ENCODE measurements around the gene OLFML2A.
"Not testable (repeated sequence)": the region's sequence is repeated elsewhere in the genome, so short reads cannot be mapped to it uniquely, and the experiment has no call there.

The OLFML2A gene

DNA sequence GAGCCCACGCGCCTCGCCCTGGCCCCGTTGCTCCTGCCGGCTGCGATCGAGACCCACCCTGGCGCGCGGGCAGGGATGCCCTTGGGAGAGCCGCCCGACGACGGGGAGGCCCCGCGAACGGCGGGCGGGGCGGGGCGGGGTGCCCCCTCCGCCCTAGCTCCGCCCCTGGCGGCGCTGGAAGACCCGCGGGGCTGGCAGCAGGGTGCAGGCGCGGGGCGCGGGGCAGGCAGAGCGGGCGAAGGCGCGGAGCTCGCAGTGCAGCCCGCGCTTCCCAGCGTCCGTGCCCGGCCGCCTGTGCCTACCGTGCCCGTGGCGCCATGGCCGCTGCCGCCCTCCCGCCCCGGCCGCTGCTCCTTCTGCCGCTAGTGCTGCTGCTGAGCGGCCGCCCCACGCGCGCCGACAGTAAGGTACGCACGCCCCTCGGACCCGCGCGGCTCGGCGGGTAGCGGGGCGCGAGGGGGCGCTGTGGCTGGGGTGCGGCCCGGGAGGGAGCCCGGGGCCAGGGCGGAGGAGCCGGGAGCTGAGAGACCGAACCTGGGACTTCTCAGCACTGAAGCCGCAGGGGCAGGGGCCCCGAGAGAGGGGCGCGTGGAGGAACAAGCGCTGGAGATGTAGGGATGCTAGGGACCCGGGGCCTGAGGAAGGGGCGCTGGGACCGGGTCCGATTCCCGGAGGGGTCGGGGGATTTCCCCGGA, at the start of gene OLFML2A:
Gene OLFML2A, plus strand, starts transcription at position 180 of the 695 bp plus-strand sequence. Its CDS starts 138 bp downstream, at position 318.
- DNase-seq (ENCODE audit: low spot score): no peak

DNA sequence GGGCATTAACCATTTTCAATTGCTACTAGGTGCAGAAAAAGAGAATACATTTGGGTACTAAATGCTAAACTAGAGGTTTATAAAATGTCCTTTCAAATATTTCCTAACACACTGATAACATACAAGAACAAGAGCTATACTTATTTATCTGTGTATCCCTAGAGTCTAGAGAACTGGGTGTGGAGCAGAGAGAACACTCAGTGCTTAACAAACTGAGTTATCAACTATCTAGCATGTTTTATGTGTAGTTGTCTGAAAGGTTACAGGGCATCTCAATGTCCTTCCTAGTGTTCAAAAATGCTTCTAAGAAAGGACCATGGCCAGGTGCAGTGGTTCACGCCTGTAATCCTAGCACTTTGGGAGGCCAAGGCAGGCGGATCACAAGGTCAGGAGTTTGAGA, 46.2 kb upstream of the OLFML2A start:
- no peak for DNase-seq (ENCODE audit: low spot score)

DNA sequence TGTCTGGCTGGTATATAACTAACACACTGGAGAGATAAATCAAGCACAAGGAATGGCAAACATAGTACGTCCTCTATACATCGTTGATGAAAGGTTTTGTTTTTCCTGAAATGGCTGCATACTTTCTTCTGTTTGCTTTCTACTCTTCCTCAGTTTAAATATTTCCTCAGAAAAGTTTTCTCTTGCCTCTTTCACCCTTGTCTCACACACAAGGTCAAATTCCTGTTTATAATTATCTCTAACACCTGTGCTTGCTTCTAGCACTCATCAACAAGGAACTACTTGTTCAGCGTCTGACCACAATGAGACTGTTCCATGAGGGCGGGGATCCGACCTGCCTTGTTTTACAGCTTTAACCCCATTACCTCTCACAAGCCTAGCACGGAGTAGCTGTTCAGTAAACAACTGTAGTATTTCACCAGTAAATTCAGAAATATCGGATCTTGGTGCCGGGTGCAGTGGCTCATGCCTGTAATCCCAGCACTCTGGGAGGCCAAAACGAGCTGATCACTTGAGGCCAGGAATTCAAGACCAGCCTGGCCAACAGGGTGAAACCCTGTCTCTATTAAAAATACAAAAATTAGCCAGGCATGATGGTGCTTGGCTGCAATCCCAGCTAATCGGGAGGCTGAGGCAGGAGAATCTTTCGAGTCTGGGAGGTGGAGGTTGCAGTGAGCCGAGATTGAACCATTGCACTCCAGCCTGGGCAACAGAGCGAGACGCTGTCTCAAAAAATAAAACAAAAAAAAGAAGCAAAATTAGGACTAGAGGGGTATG, 42.8 kb upstream of the OLFML2A start:
- no peak for DNase-seq (ENCODE audit: low spot score)

DNA sequence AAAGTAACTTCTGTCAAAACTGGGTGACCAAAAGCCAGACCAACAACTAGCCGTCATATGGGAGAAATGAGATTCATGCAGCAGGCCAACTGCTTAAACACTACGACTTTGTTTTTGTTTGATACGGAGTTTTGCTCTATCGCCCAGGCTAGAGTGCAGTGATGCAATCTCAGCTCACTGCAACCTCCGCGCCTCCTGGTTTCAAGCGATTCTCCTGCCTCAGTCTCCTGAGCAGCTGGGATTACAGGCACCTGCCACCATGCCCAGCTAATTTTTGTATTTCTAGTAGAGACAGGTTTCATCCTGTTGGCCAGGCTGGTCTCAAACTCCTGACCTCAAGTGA, 42.2 kb upstream of the OLFML2A start:
- DNase-seq (ENCODE audit: low spot score): not testable (repeated sequence)

DNA sequence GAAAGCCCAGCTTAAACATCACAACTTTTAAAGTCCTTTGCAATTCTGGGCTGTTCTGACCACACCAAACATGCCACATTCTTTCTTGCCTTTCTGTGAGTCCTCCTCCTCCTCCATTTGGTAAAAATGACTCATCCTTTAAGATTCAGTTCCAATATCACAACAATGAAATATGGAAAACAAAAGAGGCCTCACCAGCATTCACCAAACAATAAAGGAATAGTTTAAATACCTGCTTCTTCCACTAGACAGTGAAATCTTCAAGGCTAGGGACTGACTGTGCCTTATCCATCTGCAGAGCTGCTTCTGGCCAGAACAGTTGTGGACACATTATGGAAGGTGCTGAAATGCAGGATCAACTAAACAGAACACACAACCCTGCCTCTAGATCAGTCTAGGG, 41.8 kb upstream of the OLFML2A start:
- DNase-seq (ENCODE audit: low spot score): peak; percentile 33

DNA sequence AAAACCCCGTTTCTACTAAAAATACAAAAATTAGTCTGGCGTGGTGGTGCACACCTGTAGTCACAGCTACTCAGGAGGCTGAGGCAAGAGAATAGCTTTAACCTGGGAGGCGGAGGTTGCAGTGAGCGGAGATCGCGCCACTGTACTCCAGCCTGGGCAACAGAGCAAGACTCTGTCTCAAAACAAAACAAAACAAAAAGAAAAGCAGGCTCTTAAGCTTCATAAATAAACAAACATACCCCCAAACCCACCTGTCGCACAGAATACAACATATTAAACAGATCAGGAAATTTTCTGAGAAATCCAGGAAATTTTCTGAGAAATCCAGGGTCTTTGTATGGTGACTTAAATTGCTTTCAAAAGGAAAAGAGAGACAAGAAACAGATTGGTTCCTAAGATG, 38.9 kb upstream of the OLFML2A start:
- DNase-seq (ENCODE audit: low spot score): not testable (repeated sequence)

DNA sequence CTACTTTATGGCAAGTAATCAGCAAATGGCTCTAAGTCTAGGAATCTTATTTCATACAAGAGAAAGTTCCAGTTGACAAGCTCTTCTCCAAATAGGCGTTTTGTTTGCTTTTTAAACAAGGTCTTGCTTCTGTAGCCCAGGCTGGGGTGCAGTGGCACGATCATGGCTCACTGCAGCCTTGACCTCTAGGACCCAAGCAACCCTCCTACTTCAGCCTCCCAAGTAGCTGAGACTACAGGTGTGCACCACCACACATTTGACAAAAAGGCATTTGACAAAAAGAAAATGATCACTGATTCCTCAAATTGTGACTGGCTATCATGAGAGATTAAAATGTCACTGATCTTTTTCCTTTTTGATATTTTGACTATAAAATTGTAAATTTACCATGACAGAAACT, 37.6 kb upstream of the OLFML2A start:
- DNase-seq (ENCODE audit: low spot score): no peak

DNA sequence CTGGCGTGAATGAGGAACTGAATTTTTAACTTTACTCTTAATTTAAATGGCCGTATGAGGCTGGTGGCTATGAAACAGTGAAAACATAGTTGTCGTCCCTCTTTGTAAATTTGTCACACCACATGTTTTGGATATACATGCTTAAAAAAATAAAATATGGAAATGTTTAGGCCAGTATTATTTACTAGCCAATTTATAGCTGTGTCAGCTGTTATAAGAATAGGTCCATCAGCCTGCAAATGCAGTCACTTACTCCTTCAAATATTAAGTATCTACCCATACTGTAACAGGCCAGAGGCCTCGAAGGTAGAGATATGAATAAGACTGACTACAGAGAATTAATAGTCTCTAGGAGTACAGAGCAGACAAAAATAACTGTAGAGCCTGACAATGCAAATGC, 35.8 kb upstream of the OLFML2A start:
- DNase-seq (ENCODE audit: low spot score): no peak

DNA sequence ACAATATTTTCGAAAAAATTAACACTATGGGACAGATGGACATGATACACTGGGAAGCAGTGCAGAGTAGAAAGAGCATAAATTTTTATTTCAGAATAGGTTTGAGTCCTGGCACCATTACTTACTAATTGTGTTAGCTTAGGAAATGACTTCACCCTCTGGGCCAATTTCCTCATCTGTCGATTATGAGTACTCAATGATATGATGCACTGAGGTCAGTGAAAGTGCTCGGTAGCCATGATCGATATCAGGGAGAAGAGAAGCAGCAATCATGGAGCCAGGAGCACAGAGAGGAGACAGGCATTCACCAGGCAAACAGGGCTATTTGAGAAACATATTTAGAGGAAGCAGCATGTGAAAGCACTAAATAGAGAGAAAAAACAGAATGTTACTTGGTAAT, 35.3 kb upstream of the OLFML2A start:
- no peak for DNase-seq (ENCODE audit: low spot score)

DNA sequence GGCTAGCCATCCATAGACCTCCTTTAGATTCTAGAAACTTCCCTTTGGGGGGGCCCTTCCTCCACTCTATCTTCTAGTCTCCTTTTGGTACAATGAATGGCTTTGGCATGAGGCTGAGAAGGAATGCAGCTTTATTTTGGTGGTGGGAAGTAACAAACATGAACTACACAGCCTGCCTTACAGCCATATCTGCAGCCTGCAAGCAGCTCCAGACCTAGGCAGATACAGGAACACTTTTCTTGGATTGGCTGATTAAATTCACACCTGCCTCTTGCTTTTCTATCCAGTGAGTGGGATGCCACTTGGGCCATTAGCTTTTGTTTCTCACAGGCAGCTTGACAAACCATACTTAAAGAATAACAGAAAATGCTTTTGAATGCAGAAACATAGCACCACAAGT, 34.0 kb upstream of the OLFML2A start:
- DNase-seq (ENCODE audit: low spot score): no peak

DNA sequence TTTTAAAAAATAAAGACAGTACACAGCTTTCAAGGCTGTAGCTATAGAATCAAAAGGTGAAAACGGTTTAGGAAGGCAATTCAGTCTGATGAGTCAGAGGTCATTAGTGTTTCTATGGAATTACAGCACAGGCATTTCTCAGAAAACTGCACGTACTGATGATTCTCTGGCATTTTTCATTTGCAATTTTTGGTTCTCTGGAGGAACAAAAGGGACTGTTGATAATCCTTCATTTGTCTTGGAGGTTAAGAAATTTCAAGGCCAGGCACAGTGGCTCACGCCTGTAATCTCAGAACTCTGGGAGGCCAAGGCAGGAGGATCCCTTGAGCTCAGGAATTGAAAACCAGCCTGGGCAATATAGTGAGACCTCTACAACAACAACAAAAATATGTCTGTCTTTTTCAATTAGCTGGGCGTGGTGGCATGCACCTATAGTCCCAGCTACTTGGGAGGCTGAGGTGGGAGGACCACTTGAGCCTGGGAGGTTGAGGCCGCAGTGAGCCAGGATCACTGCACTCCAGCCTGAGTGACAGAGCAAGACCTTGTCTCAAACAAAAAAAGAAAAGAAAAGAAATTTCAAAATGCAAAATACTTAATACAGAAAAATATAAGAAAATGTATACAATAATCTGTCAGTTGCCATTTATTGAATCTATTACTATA, 33.1 kb upstream of the OLFML2A start:
- no peak for DNase-seq (ENCODE audit: low spot score)

DNA sequence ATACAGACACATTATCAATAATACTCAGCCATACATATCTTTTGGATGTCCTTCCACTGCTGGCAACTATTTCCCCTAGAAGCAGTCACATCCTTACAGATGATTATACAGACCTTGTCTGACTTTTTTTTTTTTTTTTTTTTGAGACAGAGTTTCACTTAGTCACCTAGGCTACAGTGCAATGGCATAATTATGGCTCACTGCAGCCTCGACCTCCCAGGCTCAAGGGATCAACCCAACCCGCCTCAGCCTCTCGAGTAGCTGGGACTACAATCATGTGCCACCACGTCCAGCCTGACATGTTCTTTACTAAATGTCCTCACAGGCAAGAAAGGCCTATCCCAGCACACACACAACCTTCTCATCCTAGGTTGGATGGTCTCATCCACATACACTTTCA, 29.9 kb upstream of the OLFML2A start:
- no peak for DNase-seq (ENCODE audit: low spot score)

DNA sequence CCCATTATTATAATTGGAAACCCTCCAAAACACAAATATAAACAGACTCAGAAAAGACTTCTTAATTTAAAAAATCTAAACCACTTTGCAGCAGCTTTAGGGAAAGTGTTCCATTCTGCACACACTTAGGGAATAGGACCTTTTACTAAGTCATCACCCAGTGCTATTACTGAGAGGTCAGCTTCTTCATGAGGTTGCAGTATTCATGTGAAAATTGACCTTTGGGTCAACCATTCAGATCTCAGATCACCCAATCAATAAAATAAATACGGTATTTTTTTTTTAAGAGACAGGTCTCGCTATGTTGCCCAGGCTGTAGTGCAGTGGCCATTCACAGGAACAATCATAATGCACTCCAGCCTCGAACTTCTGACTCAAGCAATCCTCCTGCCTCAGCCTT, 27.6 kb upstream of the OLFML2A start:
- no peak for DNase-seq (ENCODE audit: low spot score)

DNA sequence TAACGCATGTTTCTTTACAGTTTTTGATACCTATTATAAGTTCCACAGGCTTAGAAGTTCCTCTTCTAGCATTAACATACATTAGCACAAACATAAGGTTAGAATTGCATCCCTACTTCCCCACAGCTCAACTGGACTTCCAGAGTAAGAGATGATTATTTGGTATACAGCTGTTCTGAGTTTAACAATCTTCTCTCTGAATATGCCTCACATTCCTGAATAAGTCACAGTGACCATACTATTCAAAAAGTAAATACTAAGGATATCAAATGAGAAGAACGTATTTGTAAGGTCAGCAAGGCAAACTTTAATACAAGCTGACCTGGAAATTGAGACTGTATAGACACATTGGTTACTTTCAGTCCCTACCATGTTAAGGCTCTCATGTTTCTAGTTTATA, 27.2 kb upstream of the OLFML2A start:
- no peak for DNase-seq (ENCODE audit: low spot score)

DNA sequence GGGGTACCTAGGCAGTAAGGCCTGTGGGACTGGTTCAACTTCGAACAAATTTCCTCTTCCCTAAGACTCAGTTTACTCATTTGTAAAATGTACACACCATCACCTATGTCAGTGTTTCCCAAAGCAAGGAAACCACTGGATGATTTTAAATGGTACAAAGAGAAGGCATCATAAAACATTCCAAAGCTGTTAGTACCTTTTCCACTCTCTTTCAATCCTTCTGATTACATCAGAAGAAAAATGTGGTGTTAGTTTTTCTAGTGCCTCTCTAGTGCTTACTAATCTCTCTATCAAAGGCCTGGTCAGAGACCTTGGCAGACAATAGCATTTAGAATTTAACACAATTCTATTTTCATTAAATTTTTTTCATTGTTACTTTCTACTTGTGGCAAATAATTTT, 24.0 kb upstream of the OLFML2A start:
- DNase-seq (ENCODE audit: low spot score): no peak

DNA sequence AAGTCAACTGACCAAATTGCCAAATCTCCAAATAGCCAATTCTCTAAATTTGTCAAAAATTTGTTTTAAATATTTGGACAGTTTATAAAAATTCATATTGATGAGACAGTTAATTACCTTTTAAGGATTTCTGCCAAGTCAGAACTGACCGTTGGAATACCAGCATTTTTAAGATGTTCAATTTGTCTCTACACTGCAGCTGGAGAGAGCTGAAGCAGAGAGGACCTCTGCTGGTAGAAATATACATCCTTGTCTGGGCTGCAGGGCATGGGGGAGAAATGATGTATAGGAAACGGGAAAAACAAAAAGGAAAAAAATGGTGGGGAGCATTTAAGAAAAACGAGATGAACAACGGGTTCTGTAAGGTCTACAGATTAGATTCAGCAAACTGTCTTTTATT, 22.6 kb upstream of the OLFML2A start:
- no peak for DNase-seq (ENCODE audit: low spot score)

DNA sequence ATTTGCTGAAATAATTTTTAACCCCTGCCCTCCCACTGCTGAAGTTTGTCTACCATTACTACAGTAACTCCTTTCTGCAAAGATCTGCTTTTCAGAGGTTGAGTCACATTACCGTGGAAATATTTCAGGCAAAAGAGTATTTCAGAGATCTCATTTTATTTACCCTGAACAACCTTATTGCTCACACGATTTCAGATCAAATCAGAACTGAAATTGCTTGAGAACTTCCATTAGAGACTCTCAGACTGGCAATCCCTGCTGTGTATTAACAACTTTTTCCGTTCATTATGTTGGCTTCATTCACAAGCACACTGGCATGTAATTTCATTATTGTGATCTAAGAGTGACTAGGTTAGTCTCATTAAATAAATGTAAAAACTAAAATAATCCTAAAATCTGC, 21.9 kb upstream of the OLFML2A start:
- DNase-seq (ENCODE audit: low spot score): no peak

DNA sequence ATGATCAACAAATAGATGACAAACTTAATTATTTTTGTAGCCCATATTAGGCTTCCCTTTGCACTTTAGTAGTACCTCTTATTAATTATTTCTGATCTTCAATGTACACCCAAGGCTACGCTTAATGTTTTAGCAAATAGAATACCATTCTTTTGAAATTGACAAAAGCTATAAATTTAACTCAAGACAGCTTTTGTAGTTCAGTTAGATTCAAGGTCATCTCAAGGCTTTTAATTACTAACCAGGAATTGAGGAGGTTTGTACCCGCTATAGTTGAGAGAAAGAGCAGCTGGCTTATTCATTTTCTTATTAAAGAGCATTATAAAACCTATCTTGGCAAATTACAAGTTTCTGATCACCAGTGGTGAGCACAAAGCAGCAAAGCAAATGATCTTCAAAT, 20.9 kb upstream of the OLFML2A start:
- no peak for DNase-seq (ENCODE audit: low spot score)

DNA sequence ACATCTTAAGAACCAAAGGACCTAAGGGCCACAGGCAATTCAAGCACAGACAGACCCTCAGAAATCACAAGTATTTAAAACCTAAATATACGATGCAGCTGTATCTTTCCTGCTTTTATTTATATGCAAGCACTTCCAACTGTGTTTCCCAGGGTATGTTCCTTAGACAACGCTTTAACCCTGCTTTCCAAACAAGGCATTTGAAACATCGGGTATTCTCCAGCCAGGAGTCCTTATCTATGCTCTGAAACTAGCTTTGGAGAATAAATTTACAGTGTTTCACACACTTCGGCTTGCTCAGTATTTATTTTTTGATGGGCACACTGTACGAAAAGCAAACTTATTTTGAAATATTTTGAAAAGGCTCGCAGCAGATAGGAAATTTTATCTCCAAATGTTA, 19.3 kb upstream of the OLFML2A start:
- DNase-seq (ENCODE audit: low spot score): no peak

DNA sequence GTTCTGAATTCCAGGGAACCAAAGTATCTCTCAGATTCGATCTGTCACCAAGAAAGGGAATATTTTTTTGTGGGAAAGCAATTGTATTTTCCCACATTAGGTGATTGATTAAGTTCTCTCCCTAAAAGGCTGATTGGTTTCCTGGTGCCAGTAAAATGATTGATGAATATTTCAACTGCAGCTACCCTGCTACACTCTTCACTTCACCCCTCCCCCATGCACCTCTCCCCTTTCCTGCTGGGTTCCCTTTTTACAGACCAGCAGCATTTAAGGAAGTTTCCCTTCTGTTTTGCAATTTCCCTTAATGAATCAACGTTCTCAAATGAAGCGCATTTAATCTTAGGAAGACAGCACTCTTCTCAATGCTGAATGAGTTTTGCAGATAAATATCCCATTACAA, 18.9 kb upstream of the OLFML2A start:
- no peak for DNase-seq (ENCODE audit: low spot score)

DNA sequence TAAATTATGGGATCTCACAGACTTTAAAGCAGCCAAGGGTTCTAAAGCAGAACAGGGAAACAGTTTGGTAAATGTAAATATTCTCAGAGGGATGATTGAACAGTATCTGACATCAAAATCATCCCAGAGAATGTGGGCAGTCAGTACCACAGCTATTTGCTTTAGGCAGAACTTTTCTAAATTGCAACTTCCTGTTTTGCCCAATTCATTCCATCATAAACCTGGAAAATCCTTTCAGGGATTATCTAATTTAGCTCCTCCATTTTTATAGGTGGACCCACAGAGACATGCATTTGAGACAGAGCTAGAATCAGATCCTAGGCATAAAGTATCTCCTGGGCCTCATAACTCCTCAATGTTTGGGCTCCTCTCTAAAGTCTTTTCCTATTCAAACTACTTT, 18.2 kb upstream of the OLFML2A start:
- DNase-seq (ENCODE audit: low spot score): no peak

DNA sequence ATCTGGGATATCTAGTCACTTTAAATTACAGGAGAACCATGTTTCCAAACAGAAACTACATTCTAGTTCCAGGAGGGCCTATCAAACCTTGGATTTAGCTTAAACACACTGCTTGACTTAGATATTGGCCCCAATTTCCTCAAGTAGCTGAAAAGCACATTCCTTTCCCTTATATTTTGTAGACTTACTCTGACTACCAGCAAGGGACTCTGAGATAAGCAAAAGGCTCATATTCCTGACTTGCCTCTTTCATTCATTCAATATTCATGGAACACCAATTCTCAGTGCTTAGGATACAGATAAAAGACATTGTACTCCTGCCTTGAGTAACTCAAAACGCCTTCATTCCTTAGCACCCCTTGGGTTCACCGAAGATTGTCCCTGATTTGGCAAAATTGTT, 17.6 kb upstream of the OLFML2A start:
- DNase-seq (ENCODE audit: low spot score): no peak

DNA sequence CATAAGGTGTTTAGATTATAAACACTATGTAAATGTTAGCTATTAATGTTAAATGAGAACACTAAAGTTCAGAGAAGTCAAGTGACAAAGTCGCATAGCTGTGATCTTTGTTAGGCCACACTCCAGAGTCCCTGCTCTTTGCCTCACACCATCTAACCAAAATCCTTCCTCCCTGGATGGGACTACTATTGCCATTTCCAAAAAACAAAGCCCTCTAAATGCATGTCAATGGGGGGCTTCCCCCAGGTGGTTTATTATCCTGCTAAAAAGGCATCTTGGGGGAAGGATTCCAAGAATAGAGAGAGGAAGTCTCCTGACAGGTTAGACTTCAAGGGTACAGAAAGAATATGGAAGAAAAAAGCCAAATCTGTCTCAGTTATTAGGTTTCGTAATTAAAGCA, 16.2 kb upstream of the OLFML2A start:
- DNase-seq (ENCODE audit: low spot score): no peak

All from kidney capillary endothelial cell (primary cell).